ENCODE measurements around the gene UCK1.

The UCK1 gene

DNA sequence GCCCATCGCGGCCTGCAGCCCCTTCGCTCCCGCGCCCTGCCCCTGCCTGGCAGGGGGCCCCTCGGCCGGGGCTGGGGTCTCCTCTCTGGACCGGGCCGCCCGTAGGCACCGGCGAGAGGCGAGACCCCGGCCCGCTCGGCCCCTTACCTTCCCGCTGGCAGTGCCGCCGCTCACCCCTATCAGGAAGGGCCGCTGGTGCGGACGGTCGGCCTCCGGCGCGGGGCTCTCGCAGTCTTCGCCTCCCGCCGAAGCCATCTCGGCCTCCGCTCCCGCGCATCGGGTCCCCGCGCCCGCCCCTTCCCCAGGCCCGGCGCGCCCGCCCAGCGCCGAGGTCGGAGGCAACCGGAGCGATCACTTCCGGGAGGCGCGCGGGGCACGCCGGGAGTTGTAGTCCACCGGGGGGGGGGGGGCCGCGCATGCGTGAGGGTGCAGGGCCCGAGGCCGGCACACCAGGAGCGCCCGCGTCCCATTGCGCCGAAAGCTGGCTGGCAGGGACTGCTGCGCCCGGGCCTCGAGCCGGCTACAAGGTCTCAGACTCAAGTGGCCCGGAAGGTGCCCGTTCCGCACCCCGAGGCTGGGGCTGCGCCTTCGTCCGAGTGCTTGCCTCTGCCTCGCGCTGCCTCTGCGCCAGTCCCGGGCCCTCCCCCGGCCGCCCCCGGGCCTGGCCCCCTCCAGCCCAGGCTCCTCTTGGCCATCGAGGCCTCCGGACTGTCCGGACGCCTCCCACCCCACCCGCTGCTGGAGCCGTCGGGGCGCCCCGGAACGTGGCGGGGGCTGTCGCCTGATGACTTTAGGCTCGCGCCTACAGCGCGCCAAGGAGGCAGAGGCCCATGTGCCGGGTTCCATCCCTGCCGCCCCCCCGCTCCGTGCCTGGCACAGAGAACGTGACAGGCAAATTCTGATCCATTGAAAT, at the start of gene UCK1:
UCK1 (minus strand) TSS at position 344 of the 913 bp plus-strand sequence; CDS start at position 255, 89 bp downstream.
- peak; percentile 54 for DNase-seq

DNA sequence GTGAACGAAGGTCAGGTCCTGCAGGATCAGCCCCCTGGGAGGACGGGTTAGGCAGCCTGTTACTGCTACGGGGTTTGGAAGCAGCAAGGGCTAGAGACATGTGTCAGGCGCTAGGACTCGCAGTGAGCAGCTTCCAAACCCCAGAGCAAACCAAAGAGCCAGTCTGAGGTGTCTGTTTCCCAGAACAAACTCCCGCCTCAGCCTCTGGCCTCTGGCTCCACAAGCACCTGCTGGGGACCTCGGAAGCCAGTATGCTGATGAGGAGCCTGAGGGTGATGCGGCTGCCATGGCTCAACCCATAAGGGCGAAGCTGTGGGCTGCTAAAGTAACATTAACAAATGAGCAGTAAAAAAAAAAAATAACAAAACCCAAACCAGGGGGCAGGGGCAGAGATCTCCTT, 49.3 kb upstream of the UCK1 start:
- DNase-seq, result no peak

DNA sequence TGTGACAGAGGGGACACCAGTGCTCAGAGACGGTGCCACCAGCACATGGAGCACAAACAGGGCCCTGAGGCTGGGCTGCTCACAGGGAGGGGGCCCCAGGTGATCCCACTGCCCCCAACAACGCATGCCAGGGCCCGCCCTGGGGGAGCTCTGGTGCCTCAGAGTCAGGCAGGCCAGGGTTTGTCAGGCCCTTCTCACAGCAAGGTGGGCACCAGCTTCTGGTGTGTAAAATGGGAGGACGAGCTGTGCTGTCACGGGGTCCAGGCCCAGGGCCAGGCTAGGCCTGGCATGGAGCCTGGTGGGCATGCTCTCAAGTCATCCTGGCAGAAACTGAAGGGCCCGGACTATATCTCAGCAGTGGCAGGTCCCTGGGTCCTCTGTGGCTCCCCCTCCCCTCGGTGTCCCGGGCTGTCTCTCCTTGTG, 48.7 kb upstream of the UCK1 start:
- no peak for DNase-seq

DNA sequence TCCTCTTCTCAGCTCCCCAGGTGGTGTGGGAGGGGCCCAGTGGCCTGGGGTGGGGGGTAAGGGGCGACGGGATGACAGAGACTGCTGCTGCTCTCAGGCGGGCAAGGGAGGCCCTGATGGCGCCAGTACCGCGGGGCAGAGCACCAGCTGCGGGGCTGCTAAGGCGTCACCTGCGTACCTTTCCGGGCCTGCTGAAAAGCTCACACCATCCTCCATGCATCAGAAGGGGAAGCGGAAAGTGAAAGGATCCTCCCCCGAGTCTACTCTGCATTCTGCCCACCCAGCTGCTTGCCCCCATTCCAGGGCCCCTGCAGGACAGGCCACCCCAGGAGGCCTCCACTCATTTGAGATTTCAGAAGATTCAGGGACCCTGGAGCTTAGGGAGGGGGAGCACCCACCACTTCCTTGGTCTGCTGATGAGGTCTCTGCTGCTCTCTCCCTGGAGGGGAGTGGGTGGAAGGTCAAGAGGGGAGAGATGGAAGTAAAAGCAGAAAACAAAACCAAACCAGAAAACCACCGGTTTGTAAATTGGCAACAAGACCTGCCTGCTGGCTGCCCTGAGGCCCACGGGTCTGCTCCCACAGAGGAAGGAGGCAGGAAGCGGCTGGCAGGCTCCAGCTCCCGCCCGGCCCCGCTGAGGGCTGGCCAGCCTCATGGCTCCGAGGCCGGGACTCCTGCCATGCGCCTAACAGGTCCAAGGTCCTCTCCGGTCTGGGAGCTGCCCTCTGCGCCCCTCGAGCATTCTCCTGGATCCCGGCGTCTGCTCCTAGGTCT, 47.9 kb upstream of the UCK1 start:
- DNase-seq, result no peak

DNA sequence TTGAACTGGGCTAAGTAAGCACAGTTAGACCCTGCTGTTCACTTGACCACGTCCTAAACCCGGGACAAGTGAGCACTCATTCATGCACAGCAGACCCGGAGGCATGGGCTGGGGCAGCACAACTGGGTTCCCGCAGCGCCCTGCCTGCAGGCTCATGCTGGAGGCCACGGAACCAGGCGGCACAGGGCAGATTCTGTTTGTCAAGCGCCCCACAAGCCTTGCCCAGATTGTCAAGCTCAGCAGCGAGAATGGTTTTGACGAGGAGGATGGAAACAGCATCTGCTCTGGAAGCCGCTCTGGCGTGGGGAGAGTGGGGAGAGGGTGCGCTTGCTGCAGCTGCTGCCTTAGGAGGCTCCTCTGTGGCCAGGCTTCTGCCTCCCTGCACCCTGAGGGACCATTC, 47.0 kb upstream of the UCK1 start:
- no peak for DNase-seq

DNA sequence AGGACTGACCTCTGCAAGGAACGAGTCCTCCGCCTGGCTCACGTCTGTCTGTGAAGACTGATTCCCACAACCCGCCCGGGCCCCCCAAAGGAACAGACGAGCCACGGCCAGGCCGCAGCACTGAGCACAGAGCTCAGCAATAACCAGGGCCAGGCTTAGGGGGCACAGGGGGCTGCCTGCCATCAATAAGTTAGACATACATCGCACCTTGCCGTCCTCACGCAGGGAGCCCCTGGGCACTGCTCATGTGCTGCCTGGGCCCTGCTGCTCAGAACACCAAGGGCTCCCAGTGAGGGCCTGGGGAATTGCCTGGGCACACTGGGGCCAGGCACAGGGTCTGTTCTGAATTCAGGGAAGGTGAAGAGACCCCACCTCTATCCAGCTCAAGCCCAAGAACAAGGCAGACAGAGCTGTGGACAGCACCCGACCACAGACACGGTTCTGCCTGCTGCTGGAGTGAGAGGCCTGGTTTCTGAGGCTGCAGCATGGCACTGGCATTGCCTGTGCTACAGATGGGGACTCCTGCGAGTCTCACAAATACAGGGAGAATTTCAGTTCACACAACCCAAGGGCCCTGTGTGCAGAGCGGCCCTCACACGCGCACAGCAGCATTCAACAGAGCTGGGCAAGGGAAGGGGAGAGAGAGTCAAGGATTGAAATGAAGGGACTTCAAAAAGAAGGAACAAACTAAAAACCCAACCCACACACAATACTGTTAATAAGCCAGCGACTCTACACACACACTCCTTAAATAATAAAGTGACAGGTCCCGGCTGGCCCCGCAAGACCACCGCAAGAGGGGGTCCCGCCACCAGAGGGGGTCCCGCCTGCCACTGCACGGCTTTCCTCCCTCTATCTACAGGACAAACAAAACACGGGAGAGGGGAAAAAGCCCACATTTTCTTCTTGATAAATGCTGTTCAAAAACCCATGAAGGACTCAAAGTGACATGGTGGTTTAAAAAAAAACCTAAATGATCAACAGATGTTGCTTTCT, 46.2 kb upstream of the UCK1 start:
- DNase-seq, result no peak

DNA sequence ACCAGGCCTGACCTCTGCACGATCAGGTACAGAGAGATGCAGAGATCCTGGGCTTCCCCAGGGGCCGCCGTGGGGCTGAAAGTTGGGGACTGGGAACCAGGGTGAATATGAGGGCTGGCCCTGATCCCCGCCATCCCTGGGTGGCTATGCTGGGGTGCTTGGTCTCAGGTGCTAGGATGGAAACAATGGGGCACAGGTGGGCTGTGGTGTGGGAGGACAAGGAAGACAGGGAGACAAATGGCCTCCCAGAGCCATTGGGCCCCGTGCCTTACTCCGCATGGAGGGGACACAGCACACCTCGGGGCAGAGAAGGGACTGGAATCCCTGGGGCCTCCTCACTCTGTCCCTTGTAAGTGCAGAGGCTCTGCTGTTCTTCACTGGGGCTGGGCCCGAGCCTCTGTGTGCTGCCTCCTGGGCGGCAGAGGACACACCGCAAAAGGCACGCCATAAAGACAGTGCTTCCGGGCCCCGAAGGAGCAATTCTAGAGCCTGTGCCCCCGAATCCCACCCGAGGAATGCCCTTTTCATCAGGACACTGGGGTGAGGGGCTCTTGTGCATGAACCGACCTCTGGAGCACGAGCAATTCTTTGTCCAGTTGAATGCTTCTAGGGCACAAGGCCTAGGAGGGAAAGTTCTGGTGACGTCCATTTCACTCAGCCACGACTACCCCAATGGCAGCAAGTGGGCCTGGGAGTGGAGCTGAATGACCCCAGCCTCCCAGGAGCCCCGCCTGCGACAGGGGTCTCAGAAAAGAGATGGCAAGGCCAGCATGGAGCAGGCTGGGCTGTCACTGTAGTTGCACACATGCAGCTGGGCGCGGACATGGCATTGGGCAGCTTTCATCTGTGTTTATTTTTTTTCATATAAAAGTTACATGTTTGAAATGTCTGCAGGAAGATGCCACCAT, 45.1 kb upstream of the UCK1 start:
- DNase-seq, result no peak

DNA sequence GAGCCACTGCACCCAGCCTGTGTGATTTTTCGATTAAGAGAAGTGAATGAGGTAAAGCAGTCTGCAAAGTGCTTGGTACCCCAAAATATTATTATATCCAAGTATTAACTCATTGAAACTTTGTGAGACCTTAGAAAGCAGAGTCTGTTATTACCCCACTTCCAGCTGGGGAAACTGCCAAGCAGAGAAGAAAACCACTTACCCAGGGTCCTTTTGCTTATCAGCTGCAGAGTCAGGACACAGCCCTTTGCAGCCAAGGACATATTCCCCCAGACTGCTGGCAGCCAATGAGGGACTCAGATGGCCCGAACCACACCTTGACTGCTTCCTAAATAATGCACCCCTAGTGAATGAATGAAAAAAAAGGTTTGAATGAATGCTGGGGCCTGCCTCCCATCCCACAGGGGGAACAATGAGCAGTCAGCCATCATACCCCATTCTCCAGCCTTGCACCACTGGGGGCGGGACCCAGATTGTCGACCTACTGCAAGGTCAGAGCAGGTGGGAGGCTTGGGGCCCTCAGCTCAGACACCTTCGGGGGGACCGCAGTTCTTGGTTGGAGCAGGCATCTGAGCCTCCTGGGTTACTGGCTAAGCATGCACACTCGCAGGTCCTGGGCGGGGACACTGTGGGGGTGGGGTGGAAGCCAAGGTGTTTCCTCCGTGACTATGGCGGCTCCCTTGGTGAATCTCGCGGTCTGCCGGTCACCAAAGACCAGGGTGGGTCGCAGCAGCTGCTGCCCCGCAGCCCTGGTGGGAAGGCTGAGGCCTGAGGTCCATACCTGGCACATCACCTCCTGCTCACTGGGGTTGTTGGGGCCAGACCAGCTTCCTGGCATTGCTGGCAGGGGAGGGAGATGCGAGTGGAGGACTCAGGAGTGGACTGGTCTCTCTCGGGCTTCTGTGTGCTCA, 43.9 kb upstream of the UCK1 start:
- no peak for DNase-seq

DNA sequence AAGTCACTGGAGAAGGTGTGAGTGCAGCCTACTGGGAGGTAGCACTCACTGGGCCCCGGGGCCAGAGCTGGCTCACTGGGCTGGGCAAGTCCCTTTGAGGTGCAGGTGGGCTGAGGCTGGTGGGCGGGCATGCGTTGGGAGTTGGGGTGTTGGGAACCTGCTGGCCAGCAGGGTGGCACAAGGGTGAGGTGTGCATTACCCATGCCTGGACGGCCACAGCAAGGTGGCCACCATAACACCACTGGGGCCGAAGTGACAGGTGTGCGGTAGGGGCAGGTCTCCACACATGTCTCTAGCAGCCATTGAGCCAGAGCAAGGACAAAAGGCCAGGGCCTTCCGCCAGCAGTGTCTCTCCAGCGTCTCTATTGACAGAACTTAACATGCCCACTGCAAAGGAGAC, 36.8 kb upstream of the UCK1 start:
- no peak for DNase-seq

DNA sequence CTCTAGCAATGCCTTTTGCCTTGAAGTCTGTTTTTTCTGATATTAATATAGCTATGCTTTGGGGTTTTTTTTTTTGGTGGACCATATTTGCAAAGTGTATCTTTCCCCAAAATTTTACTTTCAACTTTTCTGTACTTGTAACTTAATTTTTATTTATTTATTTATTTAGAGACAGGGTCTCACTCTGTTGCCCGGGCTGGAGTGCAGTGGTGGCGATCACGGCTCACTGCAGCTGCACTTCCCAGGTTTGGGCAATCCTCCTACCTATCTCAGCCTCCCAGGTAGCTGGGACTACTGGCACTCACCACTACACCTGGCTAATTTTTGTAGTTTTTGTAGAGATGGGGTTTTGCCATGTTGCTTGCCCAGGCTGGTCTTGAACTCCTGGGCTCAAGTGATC, 35.1 kb upstream of the UCK1 start:
- no peak for DNase-seq

DNA sequence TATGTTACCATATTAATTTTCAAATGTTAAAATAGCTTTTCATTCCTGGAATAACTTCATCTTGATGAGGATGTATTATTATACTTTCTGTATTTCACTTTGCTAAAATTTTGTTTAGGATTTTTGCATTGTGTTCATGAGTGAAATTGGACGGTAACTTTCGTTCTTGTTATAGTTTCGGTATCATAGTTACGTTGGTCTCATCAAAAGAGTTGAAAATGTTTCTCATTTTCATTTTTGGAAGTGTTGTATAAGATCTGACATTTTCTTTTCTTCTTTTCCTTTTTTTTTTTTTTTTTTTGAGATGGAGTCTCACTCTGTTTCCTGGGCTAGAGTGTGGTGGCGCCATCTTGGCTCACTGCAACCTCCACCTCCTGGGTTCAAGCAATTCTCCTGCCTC, 34.3 kb upstream of the UCK1 start:
- DNase-seq, result no peak

DNA sequence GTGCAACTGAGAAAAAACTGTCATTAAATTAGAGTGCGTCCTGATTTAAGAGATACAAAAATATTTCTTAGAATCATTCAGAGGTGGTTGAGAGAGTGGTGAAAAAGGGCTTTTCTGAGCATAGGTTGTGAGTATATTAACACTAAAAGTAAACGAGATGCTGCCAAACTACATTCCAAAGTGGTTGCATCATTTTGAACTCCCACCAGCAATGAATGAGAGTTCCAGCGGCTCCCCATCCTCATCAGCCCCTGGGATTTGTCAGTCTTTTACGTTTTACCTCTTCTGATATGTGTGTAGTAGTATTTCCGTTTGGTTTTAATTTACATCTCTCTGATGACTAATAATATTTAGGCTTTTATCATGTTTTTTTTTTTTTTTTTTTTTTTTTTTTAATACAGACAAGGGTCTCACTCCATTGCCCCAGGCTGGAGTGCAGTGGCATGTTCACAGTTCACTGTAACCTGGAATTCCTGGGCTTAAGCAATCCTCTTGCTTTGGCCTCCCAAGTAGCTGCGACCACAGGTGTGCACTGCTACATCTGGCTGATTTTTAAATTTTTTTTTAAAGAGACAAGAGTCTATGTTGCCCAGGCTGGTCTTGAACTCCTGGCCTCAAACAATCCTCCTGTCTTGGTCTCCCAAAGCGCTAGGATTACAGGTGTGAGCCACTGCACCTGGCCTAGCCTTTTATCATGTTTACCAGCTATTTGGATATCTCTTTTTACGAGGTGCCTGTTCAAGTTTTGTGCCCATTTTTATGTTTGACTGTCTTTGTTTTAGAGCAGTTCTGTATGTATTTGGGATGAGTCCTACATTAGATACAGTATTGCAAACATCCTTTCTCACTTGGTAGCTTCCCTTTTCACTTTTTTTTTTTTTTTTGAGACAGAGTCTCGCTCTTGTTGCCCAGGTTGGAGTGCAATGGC, 31.2 kb upstream of the UCK1 start:
- DNase-seq, result no peak

DNA sequence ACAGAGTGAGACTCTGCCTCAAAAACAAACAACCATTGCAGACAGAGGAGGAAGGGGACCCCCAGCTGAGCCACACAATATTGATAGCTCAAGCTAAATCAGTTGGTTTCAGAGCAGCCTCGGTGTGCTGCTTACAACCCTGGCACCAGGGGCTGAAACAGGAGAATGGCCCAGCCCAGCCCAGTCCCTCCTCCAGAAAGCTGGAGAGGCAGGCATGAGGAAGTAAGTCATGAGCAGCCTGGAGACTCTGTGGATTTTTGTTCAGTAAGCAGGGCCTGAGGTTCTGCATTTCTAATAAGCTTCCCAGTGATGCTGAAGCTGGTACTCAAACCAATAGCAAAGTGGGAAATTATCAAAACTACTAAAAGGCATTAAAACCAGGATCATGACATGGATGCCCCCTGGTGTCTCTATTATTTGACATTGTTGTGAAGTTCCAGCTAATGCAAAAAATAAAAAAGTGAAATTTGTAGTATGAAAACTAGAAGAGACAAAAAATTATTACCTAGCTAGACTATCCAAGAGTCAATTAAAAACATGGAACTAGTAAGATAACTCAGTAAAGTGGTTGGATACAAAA, 28.4 kb upstream of the UCK1 start:
- no peak for DNase-seq

DNA sequence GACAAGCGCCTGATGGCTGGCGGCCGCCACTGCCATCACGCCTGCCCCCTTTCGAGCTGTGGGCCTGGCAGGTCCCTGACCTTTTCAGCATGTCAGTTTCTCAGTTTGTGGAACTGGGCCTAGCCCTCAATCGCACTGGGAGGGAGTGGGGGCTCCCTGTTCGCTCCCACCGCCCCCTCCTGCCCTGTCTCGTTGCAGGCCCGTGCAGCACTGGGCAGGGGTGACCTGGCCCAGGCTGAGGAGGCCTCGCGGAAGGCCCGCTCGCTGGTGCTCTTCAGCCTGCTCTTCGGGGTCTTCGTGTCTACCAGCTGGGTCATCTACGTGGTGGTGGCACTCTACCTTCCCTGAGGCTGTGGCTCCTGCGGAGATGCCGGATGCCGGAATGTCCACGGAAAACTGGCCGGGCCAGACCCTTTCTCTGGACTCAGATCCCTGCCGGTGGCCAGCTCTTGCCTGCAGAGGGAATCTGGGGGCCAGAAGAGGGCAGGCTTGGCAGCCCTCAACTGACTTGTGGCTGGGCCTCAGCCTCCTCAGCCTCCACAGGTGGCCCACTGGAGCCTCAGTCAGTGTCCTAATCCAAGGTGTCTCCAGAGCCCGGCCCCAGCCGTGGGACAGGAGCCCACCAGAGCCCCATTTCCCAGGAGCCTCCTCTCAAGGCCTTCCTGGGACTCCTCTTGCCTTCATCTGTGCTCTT, 26.9 kb upstream of the UCK1 start:
- DNase-seq, result no peak

DNA sequence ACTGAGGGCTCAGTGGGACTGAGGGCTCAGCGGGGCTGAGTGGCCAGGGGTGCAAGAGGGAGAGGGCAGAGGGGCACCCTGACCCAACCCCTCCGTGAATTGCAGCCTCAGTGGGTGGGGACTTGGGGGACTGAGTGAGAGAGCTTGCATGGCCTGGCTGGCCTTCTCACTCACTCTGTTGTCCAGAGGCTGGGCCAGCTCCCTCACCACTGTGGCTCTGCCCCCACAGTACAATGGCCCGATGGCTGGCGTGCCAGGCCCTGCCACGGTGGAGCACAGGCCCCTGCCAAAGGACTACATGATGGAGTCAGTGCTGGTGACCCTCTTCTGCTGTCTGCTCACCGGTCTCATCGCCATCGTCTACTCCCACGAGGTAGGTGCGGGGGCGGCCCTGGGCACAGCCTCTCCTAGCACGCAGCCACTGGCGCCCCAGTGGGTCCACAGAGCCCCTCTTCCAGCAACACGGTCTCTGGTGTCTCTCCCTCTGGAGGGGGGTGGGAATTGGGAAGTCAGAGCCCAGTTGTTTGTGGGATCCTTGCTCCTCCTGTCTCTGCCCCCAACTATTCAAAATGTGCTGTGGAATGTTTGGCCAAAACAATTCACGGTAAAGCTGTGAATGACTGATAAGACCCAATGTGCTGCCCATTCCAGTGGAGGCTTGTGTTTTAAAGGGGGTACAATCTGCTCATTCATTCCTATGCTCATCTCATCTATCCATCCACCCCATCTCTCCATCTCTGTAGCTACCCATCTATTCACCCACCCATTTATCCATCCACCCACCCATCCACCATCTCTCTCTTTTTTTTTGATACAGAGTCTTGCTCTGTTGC, 25.0 kb upstream of the UCK1 start:
- DNase-seq, result no peak

DNA sequence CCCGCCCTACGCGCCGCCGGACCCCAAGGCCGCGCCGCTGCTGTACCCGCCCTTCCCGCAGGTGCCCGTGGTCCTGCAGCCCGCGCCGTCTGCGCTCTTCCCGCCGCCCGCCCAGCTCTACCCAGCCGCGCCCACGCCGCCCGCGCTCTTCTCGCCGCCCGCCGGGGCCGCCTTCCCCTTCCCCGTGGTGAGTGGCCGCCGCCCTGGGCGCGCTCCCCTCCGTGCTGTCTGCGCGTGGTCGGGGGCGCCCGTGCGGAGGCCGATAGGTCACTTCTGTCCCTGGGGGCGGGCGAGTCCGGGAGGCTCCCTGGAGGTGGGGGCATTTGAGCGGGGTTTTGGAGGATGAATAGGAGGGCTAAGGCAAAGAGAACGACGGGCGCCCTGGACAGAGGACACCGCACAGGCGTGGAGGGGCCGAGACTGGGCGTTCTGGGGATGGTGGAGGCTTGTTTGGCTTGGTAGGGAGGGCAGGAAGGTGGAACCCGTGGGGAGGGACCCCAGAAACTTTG, 23.8 kb upstream of the UCK1 start:
- DNase-seq, result no peak

All from NCI-H2227 treated with DMSO at 0.1 percent for 48 hours (cell line).